ENCODE results near the gene ATRIP.
A peak's percentile ranks its signal among the peaks of the same experiment; 100 is the strongest.
"Not testable (repeated sequence)": the region's sequence is repeated elsewhere in the genome, so short reads cannot be mapped to it uniquely, and the experiment has no call there.

The ATRIP gene

DNA sequence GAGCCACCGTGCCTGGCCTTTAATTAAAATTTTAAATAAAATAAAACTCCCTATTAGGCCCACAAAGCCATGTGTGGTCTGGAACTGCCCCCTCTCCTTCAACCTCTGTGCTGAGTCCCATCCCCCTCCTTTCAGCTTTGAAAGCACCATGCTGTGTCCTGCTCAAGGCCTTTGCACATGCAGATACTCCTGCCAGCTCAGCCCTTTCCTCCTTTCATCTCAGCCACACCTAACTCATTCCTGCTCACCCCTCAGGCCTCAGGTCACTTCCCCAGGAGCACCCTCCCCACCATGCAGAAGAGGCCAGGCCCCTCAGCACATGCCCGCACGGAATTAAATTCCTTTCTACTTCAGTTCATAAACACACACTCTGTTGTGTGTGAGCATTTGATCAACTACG lies 28.1 kb downstream of the ATRIP start:
- no peaks in the 10 kb centered on the region for H3K27me3 ChIP-seq (ENCODE audit: control insufficient read depth in 5 of 5, insufficient read depth in 4 of 5, low read length in 5 of 5)
- no peak overlapping the region for H3K27ac ChIP-seq (ENCODE audit: low read depth, low read length)
- peaks cover 0 to 28% (median 13%) of the 10 kb centered on the region in 5 donors for H3K36me3 ChIP-seq (ENCODE audit: control insufficient read depth in 5 of 5, insufficient read depth in 5 of 5, low read length in 5 of 5)
- H3K4me3 ChIP-seq (ENCODE audit: low read depth in 1 of 5, low read length in 5 of 5) = no peak overlapping the region
- no peaks in the 10 kb centered on the region for H3K9me3 ChIP-seq (ENCODE audit: control insufficient read depth in 5 of 5, low read length in 5 of 5)
- H3K4me1 ChIP-seq (ENCODE audit: control insufficient read depth in 5 of 5, insufficient read depth in 5 of 5, low read length in 5 of 5) = peaks cover 4 to 39% (median 31%) of the 10 kb centered on the region in 5 donors
- H3K9ac ChIP-seq (ENCODE audit: low read length in 5 of 5) = no peak overlapping the region

DNA sequence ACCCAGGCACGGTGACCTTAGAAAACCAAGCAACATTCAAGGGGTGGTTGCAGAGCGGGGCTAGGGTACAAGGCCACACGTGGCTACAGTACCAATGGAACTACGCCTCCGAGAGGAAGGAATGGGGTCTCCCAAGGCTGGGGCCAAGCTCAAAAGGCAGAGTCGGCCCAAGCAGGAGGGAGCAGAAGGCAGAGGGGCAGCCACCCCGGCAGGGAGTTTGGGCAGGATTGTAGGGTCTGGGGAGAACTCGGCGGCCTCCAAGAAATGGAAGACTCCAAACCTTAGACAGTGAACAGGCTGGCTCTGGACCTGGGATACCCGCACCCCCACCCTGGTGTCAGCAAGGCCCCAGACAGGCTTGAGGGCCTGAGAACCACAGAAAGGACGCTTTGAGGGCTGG lies 28.7 kb downstream of the ATRIP start:
- Histone ChIP-seq H3K9me3 (ENCODE audit: control insufficient read depth in 5 of 5, low read length in 5 of 5) (no peaks in the 10 kb centered on the region), H3K27ac (ENCODE audit: low read depth, low read length) (no peak overlapping the region), H3K4me3 (ENCODE audit: low read depth in 1 of 5, low read length in 5 of 5) (no peak overlapping the region), H3K9ac (ENCODE audit: low read length in 5 of 5) (no peak overlapping the region), H3K27me3 (ENCODE audit: control insufficient read depth in 5 of 5, insufficient read depth in 4 of 5, low read length in 5 of 5) (no peaks in the 10 kb centered on the region), H3K36me3 (ENCODE audit: control insufficient read depth in 5 of 5, insufficient read depth in 5 of 5, low read length in 5 of 5) (peaks cover 0 to 23% (median 9%) of the 10 kb centered on the region in 5 donors), H3K4me1 (ENCODE audit: control insufficient read depth in 5 of 5, insufficient read depth in 5 of 5, low read length in 5 of 5) (peaks cover 3 to 33% (median 26%) of the 10 kb centered on the region in 5 donors)

DNA sequence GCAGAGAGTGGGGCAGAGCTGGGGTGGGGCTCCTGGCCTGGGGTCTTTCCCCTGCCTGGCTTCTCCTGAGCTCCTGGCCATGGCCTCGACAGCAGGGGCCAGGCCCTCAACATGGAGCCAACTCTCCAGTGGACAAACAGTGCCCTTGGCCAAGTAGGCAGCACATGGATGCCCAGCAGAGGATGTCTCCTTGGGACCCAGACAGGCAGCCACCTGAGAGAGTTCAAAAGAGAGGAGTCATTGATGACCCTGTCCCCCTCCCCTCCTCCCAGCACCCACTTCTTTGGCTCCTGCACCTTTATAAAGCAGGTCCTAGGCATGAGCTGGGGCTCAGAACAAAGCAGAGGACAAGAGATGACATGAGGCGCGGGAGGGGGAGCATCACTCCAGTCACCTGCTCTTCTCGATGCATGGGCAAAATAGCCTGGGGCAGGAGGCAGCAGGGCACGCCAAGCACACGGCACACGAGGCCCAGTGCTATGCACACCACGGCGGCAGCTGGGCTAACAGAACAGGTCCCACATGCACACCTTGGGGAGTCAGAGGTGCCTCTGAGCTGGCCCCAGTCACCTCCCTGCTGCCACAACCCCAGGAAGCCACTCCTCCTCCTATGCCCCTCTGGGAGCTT lies 30.0 kb downstream of the ATRIP start:
- H3K27me3 ChIP-seq (ENCODE audit: control insufficient read depth in 5 of 5, insufficient read depth in 4 of 5, low read length in 5 of 5) = no peaks in the 10 kb centered on the region
- no peak overlapping the region for H3K9ac ChIP-seq (ENCODE audit: low read length in 5 of 5)
- peaks cover 3 to 21% (median 20%) of the 10 kb centered on the region in 5 donors for H3K4me1 ChIP-seq (ENCODE audit: control insufficient read depth in 5 of 5, insufficient read depth in 5 of 5, low read length in 5 of 5)
- H3K9me3 ChIP-seq (ENCODE audit: control insufficient read depth in 5 of 5, low read length in 5 of 5) = no peaks in the 10 kb centered on the region
- no peak overlapping the region for H3K27ac ChIP-seq (ENCODE audit: low read depth, low read length)
- H3K36me3 ChIP-seq (ENCODE audit: control insufficient read depth in 5 of 5, insufficient read depth in 5 of 5, low read length in 5 of 5) = peaks cover 0 to 19% (median 8%) of the 10 kb centered on the region in 5 donors
- H3K4me3 ChIP-seq (ENCODE audit: low read depth in 1 of 5, low read length in 5 of 5) = no peak overlapping the region

DNA sequence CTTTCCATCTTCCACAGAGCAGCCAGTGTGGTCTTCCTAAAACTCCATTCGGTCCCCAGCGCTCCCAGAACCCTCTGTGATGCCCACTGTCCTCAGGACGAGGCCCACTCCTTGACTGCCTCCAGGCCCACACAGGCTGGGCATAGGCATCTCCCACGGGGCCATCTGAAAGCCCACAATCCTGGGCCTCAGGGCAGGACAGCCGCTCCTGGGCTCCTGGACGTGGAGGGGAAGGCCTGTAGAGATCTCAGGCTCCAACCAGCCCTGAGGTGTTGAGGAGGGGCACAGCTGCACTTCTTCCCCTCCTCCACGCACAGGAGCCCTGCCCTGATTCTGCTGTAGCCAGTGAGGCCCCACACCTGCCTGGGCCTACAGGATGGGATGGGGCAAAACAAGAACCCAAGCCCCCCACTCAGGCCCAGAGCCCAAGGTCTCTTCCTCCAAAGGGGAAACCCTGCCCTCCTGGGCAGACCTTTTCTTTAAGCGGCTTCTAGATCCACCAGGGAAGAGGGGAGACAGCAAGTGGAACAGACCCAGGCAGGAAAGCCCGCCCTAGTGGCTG lies 31.5 kb downstream of the ATRIP start:
- Histone ChIP-seq H3K27ac (ENCODE audit: low read depth, low read length) (no peak overlapping the region), H3K9ac (ENCODE audit: low read length in 5 of 5) (peak overlapping the region in 1 of 5 donors; percentile 35), H3K9me3 (ENCODE audit: control insufficient read depth in 5 of 5, low read length in 5 of 5) (no peaks in the 10 kb centered on the region), H3K4me1 (ENCODE audit: control insufficient read depth in 5 of 5, insufficient read depth in 5 of 5, low read length in 5 of 5) (peaks cover 3 to 9% (median 7%) of the 10 kb centered on the region in 5 donors), H3K4me3 (ENCODE audit: low read depth in 1 of 5, low read length in 5 of 5) (no peak overlapping the region), H3K27me3 (ENCODE audit: control insufficient read depth in 5 of 5, insufficient read depth in 4 of 5, low read length in 5 of 5) (no peaks in the 10 kb centered on the region), H3K36me3 (ENCODE audit: control insufficient read depth in 5 of 5, insufficient read depth in 5 of 5, low read length in 5 of 5) (peaks cover 0 to 19% (median 8%) of the 10 kb centered on the region in 5 donors)

DNA sequence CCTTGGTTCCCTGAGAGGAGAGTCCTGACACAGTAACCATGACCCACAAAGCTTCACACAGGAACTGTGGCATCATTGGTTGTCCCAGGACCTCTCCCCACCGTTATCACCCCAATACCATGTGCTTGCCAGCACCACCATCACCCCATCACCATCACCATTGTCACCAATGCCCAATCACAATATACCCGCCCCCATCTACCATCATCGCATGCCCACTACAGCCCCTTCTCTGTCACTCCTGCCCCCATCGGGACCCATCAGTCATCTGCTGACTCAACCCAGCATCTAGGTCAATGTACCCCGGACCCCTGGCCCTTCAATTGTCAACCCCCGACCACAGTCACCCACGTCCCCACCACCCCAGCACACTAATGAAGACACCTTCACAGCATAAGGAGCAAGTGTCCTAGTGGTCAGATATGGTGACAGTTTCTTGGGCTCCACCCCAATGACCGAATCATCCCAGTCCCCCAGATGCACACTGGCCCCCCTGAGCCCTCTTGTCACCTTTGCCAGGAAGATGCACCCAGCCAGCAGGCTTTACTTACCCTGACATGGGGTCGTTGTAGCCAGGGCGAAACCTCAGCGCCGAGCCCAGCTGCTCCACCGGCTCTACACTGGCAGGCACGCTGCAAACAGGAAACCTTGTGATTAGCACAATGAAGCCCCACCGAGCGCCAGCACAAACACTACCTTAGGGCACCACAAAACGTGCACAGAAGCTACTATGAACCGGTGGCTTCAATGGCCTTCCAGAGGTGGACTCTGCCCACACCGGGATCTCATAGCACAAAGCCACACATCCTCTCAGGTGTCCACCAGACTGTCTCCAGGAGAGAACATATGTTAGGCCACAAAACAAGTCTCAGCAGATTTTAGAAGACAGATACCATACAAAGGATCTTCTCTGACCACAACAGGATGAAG lies 32.4 kb downstream of the ATRIP start:
- H3K27me3 ChIP-seq (ENCODE audit: control insufficient read depth in 5 of 5, insufficient read depth in 4 of 5, low read length in 5 of 5) = no peaks in the 10 kb centered on the region
- peaks cover 0 to 19% (median 8%) of the 10 kb centered on the region in 5 donors for H3K36me3 ChIP-seq (ENCODE audit: control insufficient read depth in 5 of 5, insufficient read depth in 5 of 5, low read length in 5 of 5)
- H3K4me3 ChIP-seq (ENCODE audit: low read depth in 1 of 5, low read length in 5 of 5) = no peak overlapping the region
- peaks cover 0 to 4% (median 0%) of the 10 kb centered on the region in 5 donors for H3K4me1 ChIP-seq (ENCODE audit: control insufficient read depth in 5 of 5, insufficient read depth in 5 of 5, low read length in 5 of 5)
- no peaks in the 10 kb centered on the region for H3K9me3 ChIP-seq (ENCODE audit: control insufficient read depth in 5 of 5, low read length in 5 of 5)
- H3K27ac ChIP-seq (ENCODE audit: low read depth, low read length) = no peak overlapping the region
- no peak overlapping the region for H3K9ac ChIP-seq (ENCODE audit: low read length in 5 of 5)

DNA sequence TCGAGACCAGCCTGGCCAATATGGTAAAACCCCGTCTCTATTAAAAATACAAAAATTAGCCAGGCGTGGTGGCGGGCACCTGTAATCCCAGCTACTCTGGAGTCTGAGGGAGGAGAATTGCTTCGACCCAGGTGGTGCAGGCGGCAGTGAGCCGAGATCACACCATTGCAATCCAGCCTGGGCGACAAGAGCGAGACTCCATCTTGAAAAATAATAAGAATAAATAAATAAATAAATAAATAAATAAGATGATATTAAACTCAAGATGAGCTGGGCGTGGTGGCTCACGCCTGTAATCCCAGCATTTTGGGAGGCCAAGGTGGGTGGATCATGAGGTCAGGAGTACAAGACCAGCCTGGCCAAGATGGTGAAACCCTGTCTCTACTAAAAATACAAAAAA lies 34.4 kb downstream of the ATRIP start:
- not testable (repeated sequence) for H3K9me3 ChIP-seq (ENCODE audit: control insufficient read depth in 5 of 5, low read length in 5 of 5); H3K4me1 ChIP-seq (ENCODE audit: control insufficient read depth in 5 of 5, insufficient read depth in 5 of 5, low read length in 5 of 5); H3K27me3 ChIP-seq (ENCODE audit: control insufficient read depth in 5 of 5, insufficient read depth in 4 of 5, low read length in 5 of 5); H3K27ac ChIP-seq (ENCODE audit: low read depth, low read length); H3K4me3 ChIP-seq (ENCODE audit: low read depth in 1 of 5, low read length in 5 of 5); H3K9ac ChIP-seq (ENCODE audit: low read length in 5 of 5)
- H3K36me3 ChIP-seq (ENCODE audit: control insufficient read depth in 5 of 5, insufficient read depth in 5 of 5, low read length in 5 of 5) = peaks cover 0 to 16% (median 8%) of the 10 kb centered on the region in 5 donors

DNA sequence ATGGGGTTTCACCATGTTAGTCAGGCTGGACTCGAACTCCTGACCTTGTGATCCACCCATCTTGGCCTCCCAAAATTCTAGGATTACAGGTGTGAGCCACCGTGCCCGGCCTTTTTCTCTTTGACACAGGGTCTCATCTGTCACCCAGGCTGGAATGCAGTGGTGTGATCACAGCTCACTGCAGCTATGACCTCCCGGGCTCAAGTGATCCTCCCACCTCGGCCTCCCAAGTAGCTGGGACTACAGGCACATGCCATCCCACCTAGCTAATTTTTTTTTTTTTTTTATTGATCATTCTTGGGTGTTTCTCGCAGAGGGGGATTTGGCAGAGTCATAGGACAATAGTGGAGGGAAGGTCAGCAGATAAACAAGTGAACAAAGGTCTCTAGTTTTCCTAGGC lies 36.3 kb downstream of the ATRIP start:
- H3K4me3 ChIP-seq (ENCODE audit: low read depth in 1 of 5, low read length in 5 of 5); H3K36me3 ChIP-seq (ENCODE audit: control insufficient read depth in 5 of 5, insufficient read depth in 5 of 5, low read length in 5 of 5): not testable (repeated sequence)

DNA sequence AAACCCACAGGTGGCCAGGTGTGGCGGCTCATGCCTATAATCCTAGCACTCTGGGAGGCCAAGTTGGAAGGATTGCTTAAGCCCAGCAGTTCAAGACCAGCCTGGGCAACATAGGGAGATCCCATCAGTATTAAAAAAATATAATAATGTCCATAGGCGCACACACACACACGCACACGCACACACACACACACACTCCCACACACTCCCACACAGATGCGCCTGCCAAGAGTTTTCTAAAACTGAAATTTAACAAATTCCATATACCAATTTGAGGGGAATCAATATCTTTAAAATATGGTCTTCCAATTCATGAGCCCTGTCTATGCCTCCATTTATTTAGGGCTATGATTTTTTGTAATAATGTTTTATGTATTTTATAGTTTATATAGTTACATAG lies 40.4 kb downstream of the ATRIP start:
- Histone ChIP-seq H3K9me3 (ENCODE audit: control insufficient read depth in 5 of 5, low read length in 5 of 5) (no peaks in the 10 kb centered on the region), H3K27ac (ENCODE audit: low read depth, low read length) (no peak overlapping the region), H3K4me1 (ENCODE audit: control insufficient read depth in 5 of 5, insufficient read depth in 5 of 5, low read length in 5 of 5) (peaks cover 0 to 4% (median 0%) of the 10 kb centered on the region in 5 donors), H3K4me3 (ENCODE audit: low read depth in 1 of 5, low read length in 5 of 5) (no peak overlapping the region), H3K27me3 (ENCODE audit: control insufficient read depth in 5 of 5, insufficient read depth in 4 of 5, low read length in 5 of 5) (no peaks in the 10 kb centered on the region), H3K9ac (ENCODE audit: low read length in 5 of 5) (no peak overlapping the region), H3K36me3 (ENCODE audit: control insufficient read depth in 5 of 5, insufficient read depth in 5 of 5, low read length in 5 of 5) (peaks cover 0 to 2% (median 0%) of the 10 kb centered on the region in 5 donors)

More for the DNA sequence above, 36.3 kb downstream of the ATRIP start:
- not testable (repeated sequence) for H3K27me3 ChIP-seq (ENCODE audit: control insufficient read depth in 5 of 5, insufficient read depth in 4 of 5, low read length in 5 of 5); H3K4me1 ChIP-seq (ENCODE audit: control insufficient read depth in 5 of 5, insufficient read depth in 5 of 5, low read length in 5 of 5); H3K9me3 ChIP-seq (ENCODE audit: control insufficient read depth in 5 of 5, low read length in 5 of 5); H3K27ac ChIP-seq (ENCODE audit: low read depth, low read length); H3K9ac ChIP-seq (ENCODE audit: low read length in 5 of 5)

DNA sequence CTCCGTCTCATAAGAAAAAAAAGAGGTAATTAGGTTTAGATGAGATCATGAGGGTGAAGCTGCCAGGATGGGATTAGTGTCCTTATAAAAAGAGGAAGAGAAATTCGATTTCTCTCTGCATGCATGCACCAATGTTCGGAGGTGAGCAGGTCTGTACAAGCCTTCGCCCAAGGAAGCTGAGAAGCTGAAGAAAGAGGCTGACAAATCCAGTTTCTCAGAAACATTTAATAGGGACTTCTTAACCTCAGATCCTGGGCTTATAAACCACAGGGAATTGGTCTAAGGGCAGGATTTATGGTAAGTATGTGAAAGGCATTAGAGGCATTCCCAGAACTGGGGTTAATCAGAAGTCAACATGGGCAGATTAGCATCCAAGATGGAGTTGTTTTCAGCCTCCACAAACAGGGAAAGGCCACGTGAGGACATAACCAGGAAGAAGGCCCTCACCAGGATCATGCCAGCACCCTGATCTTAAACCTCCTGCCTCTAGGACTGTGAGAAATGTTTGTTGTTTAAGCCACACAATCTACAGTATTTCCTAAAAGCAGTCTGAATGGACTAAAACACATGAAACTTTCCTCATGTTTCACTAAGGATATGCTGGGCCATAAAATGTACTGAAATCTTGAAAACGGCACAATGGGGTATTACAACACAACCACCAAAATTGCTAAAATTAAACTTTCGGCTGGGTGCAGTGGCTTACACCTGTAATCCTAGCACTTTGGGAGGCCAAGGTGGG lies 46.1 kb downstream of the ATRIP start:
- no peaks in the 10 kb centered on the region for H3K9me3 ChIP-seq (ENCODE audit: control insufficient read depth in 5 of 5, low read length in 5 of 5)
- peak overlapping the region; percentile 56 for H3K27ac ChIP-seq (ENCODE audit: low read depth, low read length)
- peaks cover 0 to 15% (median 10%) of the 10 kb centered on the region in 5 donors for H3K4me1 ChIP-seq (ENCODE audit: control insufficient read depth in 5 of 5, insufficient read depth in 5 of 5, low read length in 5 of 5)
- peak overlapping the region in 1 of 5 donors; percentile 7 for H3K4me3 ChIP-seq (ENCODE audit: low read depth in 1 of 5, low read length in 5 of 5)
- peak overlapping the region in 1 of 5 donors; percentile 41 for H3K9ac ChIP-seq (ENCODE audit: low read length in 5 of 5)
- peaks cover 0 to 11% (median 0%) of the 10 kb centered on the region in 5 donors for H3K36me3 ChIP-seq (ENCODE audit: control insufficient read depth in 5 of 5, insufficient read depth in 5 of 5, low read length in 5 of 5)
- no peaks in the 10 kb centered on the region for H3K27me3 ChIP-seq (ENCODE audit: control insufficient read depth in 5 of 5, insufficient read depth in 4 of 5, low read length in 5 of 5)

Measured in subcutaneous abdominal adipose tissue (tissue), 5 donors.